Lower leg skin (tissue), 3 donors: ENCODE measurements around the gene FDX2.

Experiments
- POLR2A ChIP-seq, 2 donors: fragments of 450-650 bp; IDR thresholded peaks; one replicate each; pipeline ENCODE4 v1.6.1; 2016 to 2017; ENCODE audit warnings: antibody characterized with exemption in 2 of 2, mild to moderate bottlenecking in 1 of 2, moderate library complexity in 1 of 2
- TF ChIP-seq, protein P1 (sequence below), 3 donors: fragments of 450-650 bp; IDR thresholded peaks; one replicate each; pipeline ENCODE4 v1.5.1; 2016; ENCODE audit warnings: antibody characterized with exemption in 3 of 3, mild to moderate bottlenecking in 3 of 3, moderate library complexity in 2 of 3

DNA sequence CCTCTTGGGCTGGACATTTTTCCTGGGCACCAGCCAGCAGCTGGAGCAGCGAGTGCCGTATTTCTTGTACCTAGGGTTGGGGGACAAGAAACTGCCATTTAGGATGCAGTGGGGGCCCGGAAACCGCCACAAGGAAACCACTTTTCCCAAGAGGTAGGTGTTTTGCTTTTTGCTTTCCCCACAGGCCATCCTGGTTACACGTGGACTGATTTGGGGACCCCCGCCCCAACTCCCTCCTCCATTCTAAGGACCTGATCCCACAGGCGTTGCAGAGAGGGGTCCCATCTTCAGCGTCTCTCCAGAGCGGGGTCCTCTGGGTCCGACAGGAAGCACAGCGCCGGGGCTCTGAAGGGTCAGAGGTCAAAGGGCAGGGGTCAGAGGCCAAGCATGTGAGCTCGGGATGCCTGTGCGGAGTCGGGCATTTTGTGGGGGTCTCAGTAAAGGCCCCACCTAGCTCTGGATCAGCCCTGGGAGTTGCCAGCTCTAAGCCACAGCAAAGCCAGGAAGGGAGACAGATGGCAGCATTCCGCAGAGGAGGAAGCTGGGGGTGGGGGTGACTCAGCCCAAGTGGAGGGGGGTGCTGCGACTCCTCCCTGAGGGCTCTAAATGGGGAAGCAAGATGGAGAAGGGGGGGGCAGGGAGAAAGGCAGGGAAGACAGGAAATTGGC, 10.5 kb downstream of the FDX2 start:
- TF ChIP-seq POLR2A (IDR thresholded peaks at IDR 0.05): no peak
- TF ChIP-seq, protein P1, sequence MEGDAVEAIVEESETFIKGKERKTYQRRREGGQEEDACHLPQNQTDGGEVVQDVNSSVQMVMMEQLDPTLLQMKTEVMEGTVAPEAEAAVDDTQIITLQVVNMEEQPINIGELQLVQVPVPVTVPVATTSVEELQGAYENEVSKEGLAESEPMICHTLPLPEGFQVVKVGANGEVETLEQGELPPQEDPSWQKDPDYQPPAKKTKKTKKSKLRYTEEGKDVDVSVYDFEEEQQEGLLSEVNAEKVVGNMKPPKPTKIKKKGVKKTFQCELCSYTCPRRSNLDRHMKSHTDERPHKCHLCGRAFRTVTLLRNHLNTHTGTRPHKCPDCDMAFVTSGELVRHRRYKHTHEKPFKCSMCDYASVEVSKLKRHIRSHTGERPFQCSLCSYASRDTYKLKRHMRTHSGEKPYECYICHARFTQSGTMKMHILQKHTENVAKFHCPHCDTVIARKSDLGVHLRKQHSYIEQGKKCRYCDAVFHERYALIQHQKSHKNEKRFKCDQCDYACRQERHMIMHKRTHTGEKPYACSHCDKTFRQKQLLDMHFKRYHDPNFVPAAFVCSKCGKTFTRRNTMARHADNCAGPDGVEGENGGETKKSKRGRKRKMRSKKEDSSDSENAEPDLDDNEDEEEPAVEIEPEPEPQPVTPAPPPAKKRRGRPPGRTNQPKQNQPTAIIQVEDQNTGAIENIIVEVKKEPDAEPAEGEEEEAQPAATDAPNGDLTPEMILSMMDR (IDR thresholded peaks at IDR 0.05): no peak
